UCSD-AML1 (cell line): ENCODE data around the gene CPEB4.

ENCODE experiments used
- DNase-seq: peaks from one replicate; lab custom pipeline; 2025; ENCODE audit not compliant: unreplicated experiment; lab: John Stamatoyannopoulos, UW

The CPEB4 gene

DNA sequence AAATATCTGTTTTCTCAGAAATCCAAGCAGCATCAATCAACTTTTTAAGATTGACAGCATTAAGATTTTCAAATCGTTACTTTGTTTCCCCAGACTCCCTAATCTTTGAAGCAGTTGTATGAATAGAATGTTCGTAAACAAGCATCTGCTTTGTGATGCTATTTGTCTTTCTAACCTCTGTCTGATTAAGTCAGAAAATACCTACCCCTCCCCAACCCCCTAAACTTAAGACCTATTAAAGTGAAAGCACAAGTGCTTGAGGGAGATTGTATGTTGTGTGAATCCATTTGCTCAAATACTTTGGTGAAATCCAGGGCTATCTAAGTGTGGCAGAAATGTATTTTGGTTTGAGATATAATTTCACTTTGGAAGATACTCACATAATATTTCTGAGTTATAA, 53.0 kb downstream of the CPEB4 start:
- DNase-seq, result no peak

DNA sequence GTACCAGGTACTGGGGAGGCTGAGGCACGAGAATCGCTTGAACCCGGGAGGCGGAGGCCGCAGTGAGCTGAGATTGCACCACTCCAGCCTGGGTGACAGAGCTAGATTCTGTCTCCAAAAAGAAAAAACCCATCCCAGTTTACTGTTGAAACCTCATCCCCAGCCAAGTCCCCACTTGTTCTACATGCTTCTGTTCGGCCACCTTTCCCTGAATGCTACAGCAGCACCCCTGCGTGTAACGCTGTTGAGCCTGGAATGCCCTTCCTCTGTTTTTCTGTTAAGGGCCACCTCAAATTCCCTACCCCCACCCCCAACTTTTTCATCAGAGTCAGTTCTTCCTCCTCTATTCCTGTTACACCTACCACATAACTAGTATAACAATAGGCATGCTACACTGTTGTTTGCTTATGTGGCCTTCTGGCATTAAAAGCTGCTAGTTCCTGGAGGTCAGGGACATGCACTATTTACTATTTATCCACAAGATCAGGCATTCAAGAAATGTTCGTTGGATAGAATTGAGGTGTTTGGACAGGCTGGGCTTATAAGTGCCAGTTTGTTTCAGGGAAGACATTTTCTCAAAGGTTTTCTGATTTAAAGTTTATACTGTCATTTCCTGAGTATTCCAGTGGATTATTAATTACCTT, 53.7 kb downstream of the CPEB4 start:
- DNase-seq, result no peak

DNA sequence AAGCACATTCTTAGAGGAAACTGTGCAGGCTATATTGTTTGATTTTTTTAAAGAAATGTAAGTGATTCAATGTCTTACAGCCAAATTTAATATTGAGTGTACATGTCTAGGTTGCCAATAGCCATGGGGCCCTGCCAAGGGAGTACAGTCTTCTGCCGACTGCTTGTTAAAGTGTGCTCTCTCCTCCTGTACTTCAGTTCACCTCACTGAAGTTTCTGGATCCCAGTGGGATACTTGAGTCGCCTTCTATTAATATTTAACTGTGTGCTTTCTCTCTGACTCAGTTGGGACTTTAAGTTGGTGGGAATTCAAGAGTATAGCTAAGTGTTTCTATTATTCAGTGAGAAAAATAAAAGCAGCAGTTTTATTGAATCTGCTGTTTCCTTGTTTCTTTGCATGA, 56.4 kb downstream of the CPEB4 start:
- DNase-seq, result no peak

DNA sequence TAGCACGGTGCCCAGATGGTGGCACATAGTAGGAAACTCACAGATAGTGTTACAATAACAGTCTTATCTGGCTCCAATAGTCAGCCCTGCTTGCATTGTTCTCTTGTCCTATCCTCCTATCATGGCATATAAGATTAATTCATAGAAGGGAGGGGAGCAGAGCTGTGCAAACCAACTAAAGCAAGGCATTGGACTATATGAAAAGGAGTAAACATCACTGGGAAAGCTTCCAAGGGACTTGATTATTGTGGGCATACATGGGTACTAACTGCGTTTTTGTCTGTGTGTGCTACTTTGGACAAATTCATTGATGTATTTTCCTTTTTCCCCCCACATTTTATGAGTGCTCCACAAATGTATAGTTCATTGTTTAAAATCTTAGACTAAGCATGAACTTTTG, 57.0 kb downstream of the CPEB4 start:
- no peak for DNase-seq

DNA sequence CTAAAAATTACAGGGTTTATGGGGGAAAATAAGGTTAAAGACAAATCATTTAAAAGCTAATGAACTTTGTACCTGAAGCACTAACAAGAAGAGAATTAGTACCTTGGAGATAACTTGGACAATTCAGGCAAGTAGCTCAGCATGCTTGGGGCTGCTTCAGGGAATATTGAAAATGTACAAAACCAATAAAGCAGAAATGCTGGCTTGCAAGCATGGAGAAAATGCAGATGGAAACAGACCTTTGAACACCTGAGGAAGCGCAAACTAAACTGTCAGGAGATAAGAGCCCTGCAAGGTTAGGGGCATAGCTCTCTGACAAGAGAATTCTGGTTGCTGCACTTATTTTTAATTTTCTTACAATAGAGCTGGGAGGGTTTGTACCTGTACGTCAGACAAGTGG, 58.2 kb downstream of the CPEB4 start:
- no peak for DNase-seq

DNA sequence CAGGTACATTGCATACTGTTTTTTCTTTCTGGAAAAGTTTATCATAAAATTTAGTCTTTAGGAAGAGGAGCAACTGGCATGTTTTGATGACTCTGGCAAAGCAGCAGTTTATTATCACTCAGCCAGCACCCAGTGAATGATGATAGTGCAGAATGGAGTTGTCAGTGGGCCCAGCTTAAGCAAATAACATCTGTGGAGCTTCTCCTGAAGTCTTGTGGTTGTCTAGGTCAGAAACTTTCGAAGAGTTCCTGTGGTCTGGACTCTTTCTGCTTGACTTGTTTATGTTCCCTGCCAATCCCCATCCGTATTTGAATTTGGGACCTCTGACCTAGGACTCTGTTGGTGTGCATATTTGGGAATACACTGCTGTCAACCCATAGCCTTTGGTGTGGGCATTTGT, 62.7 kb downstream of the CPEB4 start:
- no peak for DNase-seq

DNA sequence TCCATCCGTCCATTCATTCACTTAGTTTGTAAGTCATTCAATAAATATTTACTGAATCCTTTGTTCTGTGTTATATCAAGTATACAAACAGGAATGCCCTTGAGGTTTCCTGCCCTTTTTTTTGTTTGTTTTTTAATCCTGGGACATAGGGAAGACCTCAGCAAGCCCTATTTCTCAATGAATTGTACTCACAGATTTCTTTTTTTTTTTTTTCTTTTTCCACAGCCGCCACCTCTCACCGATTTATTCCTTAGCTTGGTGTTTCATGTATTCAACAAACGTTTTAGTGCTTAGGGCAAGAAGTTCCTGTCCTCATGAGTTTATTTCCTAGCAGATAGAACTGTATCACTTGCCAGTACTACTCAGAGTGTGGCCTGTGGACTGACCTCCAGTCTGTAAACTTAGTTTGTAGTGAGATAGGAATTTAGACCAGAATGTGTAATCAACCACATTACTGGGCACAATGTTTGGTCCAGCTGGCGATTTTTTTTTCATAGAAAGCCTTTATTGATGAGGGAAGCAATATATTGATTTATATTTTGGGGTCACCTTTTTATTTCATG, 65.5 kb downstream of the CPEB4 start:
- DNase-seq, result no peak

DNA sequence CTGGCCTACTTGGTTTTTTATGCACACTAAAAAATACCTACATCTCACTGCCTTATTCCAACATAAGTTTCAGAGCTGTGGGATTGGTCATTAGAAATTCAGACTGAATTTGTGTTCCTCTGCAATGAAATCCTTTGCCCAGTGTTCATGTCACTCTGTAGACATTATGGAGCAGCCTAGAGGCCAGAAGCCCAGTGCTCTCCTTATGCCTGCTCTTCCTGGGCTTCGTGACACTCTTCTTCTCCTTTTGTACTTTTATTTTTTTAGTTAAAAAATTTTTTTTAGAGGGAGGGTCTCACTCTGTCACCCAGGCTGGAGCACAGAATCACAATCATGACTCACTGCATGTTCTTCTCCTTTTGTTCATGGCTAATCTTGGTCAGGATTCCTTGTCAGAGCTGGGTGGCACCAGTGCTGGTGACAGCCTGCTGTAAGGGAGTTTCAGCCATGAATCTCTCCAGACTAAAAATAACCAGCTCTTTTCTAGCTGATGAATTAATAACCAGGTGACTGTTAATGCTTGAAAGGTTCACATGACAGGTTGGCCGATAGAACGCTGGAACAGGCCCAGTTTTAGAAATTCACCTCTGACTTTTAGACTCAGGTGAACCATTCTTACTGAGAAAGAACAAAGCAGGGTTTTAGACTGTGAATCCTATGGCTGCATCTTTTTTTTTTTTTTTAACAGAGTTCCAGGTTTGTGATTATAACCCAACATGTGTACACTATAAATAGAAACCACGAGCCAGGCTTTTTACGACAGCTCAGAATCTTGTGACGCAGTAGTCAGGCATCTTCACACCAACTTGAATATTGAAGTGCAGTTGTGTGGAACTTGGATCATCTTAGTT, 66.7 kb downstream of the CPEB4 start:
- no peak for DNase-seq

DNA sequence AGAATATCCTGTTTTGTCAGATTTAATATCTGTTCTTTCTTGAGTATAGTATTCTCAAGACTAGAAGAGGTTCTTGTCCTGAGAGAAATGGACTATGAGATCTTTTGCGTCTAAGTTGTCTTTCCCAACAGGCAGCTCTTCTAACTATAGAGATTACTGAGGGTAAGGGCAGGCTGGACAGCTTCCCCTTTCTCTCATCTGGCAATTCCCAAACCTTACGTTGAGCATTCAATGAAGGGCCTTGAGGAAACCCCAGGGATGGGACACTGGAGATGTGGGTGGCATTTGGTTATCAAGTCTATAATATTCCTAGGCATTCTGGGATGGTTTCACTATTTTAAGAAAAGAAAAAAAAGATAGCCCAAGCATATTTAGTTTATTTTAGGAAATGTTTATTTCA, 72.8 kb downstream of the CPEB4 start:
- DNase-seq, result no peak

DNA sequence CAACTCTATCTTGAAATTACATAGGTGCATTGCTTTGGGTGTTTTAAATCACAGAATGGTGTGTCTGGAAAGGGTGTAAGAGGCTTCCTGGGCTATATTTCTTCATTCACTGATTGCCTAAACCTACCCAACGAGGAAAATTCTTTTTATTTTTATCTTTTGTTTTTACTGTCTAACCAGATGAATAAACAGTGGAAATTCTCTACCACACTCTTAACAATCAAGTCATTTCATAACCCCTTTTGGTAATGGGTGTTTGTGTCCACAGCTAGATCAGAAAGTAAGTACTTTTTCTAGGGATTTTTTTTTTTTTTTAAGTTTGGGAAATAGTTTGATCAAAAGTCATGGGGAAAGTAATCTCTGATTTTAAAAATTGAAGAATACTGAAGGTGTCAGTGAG, 73.3 kb downstream of the CPEB4 start:
- DNase-seq, result no peak

DNA sequence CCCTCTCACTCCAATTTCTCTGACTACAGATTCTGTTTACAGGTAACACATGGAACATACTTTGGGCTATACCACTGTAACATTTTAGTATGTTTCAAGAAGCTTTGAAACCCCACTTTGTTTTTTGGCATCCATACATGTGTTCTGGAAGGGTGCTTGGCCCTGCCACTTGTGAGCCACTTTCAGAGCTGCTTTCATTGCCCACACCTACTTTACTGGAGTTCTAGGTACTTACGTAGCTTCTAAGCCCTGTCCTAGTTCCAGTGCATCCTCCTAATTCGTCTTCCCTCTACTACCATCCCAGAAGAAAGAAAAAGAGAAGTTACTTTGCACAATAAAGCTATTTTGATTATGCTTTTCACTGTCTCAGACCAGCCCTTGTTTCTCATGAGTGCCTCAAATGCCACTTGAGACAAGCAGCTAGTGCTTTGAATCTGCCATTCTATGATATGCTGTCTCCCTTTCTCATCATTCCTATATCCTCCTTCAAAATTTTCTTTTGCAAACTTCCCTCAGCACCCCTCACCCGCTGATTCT, 74.4 kb downstream of the CPEB4 start:
- no peak for DNase-seq

DNA sequence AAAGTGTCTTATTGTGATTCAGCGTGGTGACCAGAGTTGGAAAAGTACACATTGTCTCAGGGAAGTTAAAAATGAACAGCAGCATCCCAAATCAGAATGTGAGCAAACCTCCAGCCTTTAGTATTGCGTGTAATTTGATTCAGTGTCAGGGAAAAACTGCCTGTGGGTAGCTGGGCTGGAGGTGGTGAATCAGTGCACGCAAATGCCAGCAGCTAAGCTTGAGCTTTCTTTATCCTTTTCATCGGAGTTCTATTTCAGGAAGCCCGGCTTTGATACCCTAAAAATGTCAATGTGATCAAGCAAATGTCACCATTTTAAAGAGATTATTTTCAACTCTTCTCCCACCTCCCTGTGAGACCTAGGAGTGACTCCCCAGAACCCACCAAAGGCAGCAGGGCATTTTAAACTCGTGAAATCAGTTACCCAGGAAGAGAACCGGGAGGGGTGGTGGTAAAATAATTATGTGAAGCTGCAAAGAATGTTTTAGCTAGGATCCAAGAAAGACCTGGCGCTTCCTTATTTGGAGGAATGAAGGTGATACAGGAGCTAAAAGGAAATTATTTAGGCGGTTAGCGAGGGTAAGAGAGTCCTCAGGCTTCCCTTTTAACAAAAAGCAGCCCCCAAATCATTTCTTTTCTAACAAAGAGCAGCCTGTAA, 75.2 kb downstream of the CPEB4 start:
- DNase-seq, result no peak

DNA sequence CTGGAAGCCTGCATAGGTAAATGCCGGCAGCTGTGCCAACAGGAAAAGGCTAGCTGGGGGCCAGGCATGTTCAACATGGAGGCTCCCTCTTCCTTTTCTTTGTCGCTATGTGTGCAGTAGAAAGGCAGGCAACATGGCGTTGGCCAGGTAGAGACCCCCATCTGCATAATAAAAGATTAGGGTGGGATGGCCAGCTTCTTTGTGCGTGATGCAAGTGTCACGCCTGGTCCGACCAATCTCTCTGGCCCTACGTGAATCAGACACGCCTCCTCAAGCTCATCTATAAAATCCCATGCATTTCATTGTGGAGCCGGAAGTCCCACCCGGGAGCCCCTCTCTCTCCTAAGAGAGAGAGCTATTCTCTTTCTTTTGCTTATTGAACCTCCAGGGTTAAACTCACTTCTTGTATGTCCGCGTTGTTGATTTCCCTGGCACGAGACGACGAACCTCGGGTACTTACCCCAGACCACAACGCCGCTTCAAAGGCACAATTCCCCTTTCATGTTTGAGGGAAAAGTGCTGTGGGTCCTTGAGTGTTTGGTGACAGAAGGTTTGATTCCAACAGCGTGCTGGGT, 75.8 kb downstream of the CPEB4 start:
- DNase-seq, result no peak

DNA sequence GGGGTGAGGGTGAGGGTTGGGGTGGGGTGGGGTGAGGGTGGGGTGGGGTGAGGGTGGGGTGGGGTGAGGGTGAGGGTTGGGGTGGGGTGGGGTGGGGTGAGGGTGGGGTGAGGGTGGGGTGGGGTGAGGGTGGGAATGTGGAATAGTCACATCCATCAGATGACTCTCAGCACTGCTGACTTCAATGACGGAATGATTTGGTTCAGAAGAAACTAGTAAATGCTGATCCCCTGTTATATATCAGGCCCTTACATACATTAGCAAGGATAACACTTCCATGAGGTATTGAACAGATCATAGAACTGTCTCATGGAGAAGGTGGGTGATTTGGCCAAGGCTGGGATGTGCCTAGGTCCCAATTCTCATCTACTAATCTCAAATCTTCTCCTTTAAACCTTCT, 76.4 kb downstream of the CPEB4 start:
- DNase-seq, result no peak

DNA sequence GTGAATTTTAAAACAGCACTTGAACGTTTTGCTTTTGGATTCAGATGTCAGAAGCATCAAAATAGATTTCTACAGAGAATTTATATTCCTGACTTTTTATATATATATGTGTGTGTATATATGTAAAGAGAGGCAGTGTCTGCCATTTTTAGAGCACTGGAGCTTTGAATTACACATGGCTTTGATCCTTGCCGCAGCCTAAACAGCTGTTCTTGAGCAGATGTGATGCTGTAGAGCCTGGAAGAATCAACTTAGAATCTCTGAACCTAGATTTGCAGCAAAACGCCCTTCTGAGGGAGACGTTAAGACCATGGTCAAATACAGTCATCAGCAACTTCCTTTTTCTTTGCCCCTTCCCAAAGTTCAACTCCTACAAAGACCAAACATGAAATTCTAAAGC, 79.1 kb downstream of the CPEB4 start:
- no peak for DNase-seq

DNA sequence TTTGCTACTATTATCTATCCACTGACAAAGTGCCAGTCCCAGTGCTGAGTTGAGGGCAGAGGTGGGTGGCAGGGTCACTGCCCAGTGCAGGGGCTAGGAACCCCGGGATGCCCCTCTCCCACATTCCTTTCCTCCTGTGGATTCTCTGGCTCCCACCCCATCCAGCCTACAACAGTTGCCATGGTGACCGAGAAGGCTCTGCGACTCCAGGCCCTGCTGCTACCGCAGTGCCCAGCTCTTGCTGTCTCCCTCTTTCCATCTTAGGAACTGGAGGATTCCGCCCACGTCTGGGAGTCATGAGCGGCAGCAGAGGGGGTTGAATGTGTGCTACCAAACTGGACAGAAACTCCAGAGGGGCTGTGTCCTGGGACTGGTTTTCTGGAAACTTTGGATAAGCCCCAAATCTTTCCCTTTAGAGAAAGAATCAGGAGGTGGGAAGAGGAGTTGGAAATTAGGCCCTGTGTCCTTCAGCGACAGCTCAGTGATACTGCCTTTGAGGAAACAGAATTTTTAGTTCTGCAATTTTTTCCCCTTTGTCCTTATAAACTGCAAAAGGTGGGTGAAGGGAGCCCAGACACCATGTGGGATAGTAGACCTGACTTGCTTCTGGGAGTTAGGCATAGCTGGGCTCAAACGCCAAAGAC, 80.1 kb downstream of the CPEB4 start:
- DNase-seq, result no peak

DNA sequence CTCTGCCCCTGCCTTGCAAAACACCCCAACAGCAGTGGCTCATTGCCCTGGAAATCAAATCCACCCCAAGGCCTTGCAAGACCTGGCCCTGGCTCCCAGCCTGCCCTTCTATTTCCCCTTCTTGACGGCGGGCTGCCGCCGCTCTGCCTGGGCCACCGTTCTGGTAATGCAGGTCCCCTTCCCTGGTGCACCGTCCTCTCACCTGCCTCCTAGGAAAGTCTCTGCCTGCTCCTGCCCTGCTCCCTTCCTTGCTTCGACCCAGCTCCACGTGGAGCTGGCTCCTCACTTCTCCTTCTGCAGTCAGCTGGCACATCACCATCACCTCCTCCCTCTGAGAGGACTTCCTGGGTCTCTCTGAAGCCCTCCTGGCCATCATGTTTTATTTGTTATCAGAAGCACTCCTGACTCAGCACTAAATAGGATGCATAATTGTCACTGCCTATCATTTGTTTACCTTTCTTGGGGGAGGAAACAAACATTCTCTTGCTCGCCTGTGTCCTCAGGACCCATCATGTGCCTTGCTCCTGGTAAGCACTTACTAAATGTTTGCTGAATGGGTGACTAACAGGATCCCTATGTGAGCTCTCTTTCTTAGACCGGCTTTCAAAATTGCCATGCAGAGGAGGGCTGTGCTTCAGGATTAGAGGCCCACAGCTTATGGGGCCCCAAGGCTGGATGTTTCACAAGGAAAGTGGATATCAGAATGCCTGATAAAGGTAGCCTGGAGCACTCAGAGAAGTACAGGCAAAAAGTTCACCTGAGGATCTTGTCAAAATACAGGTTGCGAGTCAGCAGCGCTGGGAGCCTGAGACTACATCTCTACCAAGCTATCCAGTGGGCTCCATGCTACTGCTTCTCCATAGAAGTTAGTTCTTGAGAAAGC, 81.3 kb downstream of the CPEB4 start:
- no peak for DNase-seq

DNA sequence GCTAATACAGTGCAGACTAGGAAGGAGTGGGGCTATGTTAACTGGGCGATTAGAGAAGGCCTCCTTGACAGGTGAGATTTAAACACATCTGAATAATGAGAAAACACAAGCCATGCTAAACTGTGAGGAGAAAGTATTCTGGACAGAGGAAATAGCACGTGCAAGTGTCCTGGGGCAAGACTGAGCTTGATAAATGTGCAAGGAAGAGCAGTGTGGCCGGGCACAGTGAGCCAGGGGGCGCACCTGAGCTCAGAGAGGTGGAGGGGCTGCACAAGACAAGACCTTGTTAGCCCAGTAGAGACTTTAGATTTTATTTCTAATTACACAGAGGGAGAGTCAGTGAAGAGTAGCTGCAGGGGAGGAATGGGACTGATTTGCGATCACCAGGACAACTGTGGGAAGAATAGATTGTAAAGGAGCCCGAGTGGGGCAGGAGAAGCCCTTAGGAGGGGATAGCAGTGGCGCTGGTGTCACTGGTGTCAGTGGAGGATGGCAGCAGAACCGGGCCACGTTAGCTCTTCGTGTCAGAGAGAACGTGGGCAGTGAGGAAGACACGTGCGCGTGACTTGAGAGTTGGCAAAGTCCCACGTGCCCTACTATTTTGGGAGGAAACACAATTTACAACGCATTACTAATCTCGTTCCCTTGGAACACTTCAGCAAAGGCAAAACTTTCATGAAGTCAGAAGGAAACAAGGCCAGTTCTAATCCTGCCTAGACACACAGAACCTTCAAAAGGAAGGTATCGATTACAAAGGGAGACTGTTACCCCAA, 82.9 kb downstream of the CPEB4 start:
- DNase-seq, result no peak

DNA sequence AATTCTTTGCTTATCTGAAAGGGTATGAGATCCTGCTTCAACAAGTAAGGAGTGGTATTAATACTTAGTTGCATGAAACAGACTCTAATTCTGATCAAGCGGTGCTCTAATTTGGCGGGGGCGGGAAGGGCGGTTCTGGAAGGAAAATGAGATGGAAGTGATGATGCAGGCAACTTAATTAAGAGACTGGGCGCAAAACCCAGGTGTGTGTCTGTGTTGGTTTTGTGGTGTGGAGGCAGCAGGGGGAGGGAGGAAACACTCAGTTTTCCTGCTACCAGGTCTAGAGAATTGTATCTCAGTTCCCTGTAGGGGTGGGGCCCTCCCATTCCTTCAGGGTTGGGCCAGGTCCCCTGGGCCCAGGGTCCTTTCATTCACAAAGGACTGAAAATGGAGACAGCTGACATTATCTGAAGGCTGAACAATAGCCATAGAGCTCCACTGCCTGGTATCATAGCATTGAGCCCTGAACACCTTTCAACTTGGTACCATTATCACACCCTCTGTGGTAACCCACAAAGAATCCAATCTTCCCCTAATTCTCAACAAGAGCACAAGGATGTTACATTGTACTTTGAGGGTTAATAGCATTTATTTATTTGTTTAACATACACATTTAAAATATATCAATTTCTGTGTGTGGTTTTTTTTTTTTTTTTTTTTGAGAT, 83.7 kb downstream of the CPEB4 start:
- DNase-seq, result no peak
